Fibroblast of villous mesenchyme (primary cell): ENCODE measurements around the gene CREBBP. TPM values are rescaled to one million over a fixed set of nuclear protein-coding genes. Genes with fewer than 3 reads are reported as not detected.

Source experiments
- DNase-seq: peaks from one replicate; pipeline ENCODE4 v3.0.0-alpha.2; 2010; ENCODE audit warnings: low read depth
- H3K4me3 ChIP-seq: 2 replicates; pipeline ENCODE4 v1.5.1; 2011; ENCODE audit warnings: low read depth, mild to moderate bottlenecking, low read length
- total RNA-seq: library from RNA; depleted of rRNA; stranded (reverse); fragments of >200 nt; gene quantifications from 2 replicates; pipeline ENCODE4 v1.2.3, GENCODE V29; 2012
- TF ChIP-seq, protein P1 (sequence below): IDR thresholded peaks from 2 replicates; pipeline ENCODE4 v1.5.1; 2012; ENCODE audit warnings: low read depth, mild to moderate bottlenecking, low read length; ENCODE audit not compliant: insufficient read depth

The CREBBP gene
- total RNA-seq, 1 donor = 32.0 TPM

DNA sequence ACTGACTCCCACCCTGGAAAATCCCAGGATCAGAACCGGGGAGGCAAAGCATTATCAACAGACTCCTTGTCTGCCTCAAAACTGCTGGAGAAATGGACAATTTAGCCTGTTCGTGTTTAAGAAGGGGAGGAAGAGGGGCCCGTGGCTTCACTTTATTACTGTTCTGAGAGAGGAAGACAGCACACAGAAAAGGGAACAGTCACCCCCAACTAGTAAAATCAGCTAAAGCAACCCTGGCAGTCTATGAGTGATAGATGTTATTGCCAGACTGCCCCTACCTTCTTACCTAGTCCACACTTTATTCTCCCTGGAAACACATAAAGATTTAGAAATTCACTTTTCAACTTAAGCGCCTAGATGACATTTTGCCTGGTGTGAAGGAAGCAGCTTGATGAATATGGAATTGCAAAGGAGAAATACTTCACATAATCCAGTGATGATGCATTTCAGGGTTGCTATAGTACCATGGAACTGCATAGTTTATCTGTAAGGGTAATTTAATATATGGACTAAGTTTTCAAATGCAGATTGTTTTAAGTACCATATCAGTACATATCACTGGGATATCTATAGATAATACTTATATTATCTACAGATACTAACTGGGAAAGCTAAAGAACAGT, 126.3 kb downstream of the CREBBP start:
- DNase-seq = peak; percentile 23
- TF ChIP-seq, protein P1, sequence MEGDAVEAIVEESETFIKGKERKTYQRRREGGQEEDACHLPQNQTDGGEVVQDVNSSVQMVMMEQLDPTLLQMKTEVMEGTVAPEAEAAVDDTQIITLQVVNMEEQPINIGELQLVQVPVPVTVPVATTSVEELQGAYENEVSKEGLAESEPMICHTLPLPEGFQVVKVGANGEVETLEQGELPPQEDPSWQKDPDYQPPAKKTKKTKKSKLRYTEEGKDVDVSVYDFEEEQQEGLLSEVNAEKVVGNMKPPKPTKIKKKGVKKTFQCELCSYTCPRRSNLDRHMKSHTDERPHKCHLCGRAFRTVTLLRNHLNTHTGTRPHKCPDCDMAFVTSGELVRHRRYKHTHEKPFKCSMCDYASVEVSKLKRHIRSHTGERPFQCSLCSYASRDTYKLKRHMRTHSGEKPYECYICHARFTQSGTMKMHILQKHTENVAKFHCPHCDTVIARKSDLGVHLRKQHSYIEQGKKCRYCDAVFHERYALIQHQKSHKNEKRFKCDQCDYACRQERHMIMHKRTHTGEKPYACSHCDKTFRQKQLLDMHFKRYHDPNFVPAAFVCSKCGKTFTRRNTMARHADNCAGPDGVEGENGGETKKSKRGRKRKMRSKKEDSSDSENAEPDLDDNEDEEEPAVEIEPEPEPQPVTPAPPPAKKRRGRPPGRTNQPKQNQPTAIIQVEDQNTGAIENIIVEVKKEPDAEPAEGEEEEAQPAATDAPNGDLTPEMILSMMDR = no peak
- no peak overlapping the region for H3K4me3 ChIP-seq

DNA sequence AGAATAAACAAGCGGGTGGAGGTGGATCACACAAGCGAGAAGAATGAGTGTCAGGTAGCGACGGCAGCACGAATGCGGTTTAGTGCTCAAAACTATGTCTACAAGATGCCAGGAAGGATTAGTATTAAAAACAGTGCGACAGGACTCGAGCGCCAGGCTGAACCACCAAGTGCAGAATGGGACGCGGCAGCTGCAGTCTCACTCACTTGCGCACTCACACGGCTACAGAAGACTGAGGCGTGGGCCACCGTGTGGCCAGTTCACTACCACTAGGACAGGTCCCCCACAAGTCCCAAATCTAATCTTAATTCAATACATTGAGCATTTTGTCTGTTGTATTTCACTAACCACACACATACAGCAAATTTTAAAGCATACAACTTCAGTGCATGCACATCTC, 127.5 kb downstream of the CREBBP start:
- H3K4me3 ChIP-seq = no peak overlapping the region
- TF ChIP-seq, protein P1 = no peak
- DNase-seq = no peak

DNA sequence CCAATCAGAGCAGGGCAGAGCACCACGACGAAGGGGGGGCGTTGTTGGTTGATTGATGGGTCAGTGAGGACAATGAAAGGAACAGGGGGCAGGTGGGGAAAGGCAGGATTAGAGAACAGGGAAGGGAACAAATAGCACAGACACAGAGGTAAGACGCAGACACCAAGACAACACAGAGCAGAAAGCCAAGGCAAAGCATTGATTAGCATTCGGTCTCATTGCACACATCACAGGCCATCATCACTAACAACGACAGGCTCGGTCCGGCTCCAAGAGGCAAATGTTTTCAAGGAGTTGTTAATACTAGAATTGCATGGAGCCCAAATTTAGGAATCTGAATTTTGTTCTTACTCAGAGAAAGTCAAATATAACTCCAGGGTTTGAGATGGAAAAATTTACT, 128.6 kb downstream of the CREBBP start:
- DNase-seq = no peak
- H3K4me3 ChIP-seq = no peak overlapping the region
- TF ChIP-seq, protein P1 = no peak

DNA sequence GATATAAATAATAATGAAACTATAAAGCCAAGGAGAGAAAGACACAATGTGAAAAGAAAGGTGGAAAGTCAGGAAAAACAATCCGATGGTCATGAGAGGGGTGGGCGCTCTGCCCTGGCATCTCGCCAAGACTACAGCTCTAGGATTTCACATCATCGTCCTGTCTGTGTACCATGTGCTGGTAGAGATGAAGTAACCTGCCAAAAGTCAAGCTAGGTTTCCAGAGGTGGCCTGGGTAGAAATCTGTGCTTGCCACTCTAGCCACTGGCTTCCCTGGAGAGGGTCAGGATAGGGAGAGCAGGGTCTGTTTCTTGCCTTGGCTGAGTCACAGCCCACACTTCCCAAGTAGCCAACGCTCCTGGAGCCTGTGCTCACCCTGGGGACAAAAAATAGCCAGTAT, 132.2 kb downstream of the CREBBP start:
- TF ChIP-seq, protein P1 = no peak
- no peak overlapping the region for H3K4me3 ChIP-seq
- DNase-seq = no peak

DNA sequence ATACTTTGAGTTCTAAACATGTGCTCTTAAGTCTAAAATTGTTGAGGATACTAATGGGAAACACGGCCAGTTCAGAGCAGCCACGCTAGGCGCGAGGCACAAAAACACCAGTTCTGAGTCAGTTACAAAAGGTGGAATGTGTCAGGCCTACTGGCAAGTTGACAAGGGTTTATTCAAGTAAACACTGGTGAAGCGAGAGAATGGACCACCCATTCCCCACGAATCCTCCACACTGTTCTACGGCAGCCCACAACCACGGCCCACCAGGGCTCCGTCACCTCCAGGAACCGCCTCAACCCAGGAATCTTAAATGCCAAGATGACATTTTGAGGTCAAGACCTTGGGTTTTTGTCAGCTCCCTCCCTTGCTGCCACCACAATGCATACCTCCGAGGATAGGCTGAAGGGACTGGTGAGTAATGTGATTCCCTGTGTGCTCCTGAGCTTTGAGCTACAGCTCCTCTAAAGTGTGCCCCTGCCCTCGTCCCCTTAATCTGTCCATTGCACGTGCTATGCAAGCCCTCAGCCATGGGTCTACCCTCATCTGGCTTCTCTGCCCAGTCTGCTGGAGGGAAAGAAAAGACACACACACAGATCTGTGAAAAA, 134.7 kb downstream of the CREBBP start:
- peak; percentile 19 for DNase-seq
- TF ChIP-seq, protein P1 = no peak
- no peak overlapping the region for H3K4me3 ChIP-seq

DNA sequence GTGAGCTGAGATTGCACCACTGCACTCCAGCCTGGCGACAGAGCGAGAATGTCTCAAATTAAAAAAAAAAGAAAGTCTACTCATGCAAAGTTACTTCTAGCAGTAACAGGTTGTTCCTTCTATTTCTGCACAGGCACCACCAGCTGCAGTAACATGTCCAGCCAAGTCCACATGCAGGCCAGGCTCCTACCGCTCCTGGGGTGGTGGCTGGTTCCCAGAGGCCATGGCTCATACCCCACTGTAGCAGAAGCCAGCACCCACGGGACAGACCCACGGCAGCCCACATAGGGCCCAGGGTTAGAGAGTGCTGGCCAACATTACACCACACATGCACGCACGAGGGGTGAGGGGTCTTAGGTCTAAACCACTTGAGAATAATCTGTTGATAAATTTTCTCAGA, 136.5 kb downstream of the CREBBP start:
- TF ChIP-seq, protein P1 = no peak
- no peak for DNase-seq
- no peak overlapping the region for H3K4me3 ChIP-seq

DNA sequence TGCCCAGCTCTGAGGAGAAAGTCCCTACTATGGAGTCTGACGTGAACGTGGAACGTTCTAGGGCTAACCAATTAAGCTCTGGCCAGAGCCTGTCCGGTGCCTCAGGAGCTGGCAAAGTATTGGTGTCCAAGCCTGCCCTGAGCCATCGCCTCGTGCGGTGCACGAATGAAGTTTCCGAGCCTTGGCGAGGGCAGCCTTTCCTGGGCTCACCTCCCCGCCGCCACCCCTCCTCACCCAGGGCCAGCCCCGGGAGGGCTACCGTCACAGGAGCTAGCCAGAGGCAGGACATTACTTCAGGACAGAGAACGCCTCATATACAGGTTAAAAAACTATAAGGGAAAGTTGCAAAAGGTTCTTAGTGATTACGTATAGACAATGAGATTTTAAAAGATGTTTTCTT, 139.6 kb downstream of the CREBBP start:
- TF ChIP-seq, protein P1 = no peak
- H3K4me3 ChIP-seq = no peak overlapping the region
- no peak for DNase-seq
